A549 (cell line): Measurements from ENCODE around the gene LBHD2.

Experiments used
- BCL3 ChIP-seq: fragments of >200 bp; sonication (Bioruptor Twin); formaldehyde crosslinking; IDR thresholded peaks from 3 replicates; pipeline ENCODE4 v1.6.1; 2016
- CEBPB ChIP-seq, 2 experiments: fragments of >200 bp in 1 of 2; sonication (Bioruptor Twin) in 1 of 2; formaldehyde crosslinking in 1 of 2; IDR thresholded peaks; 2 replicates each; pipeline ENCODE4 v1.6.1; 2012 to 2016
- CTCF ChIP-seq: fragments of >200 bp; sonication (Bioruptor Twin); formaldehyde crosslinking; IDR thresholded peaks from 3 replicates; pipeline ENCODE4 v1.5.1; 2016
- JUN ChIP-seq, 2 experiments: fragments of >200 bp; sonication (Bioruptor Twin); formaldehyde crosslinking; IDR thresholded peaks; 2 replicates in 1 of 2; 3 replicates in 1 of 2; pipeline ENCODE4 v1.6.1; 2016 to 2017
- RCOR1 ChIP-seq: fragments of 150-350 bp; IDR thresholded peaks from 2 replicates; pipeline ENCODE4 v1.6.1; 2014; ENCODE audit warnings: antibody characterized with exemption, low read length, low read depth

DNA sequence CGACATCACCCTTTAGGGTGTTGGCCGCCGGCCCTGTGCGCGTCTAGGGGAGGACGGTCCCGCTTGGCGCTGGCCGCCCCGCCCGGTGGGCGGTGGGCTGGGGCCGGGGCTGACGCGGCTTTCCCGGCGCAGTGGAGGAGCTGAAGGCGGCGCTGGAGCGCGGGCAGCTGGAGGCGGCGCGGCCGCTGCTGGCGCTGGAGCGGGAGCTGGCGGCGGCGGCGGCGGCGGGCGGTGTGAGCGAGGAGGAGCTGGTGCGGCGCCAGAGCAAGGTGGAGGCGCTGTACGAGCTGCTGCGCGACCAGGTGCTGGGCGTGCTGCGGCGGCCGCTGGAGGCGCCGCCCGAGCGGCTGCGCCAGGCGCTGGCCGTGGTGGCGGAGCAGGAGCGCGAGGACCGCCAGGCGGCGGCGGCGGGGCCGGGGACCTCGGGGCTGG lies 42.9 kb downstream of the LBHD2 start:
- TF ChIP-seq JUN (IDR thresholded peaks at IDR 0.05) (no peak), CEBPB (IDR thresholded peaks at IDR 0.05) (no peak), CTCF (no peak), RCOR1 (no peak), BCL3 (no peak)
